Embryonic facial prominence (tissue), 1 donor: Measurements from ENCODE around the gene SLC25A43.

Experiments
- DNase-seq: peaks from one replicate; pipeline ENCODE4 v3.0.0-alpha.2; 2016; ENCODE audit errors: extremely low spot score

SLC25A43 gene

GRCh38 chrX:119500061-119500800 is 101.1 kb downstream of the SLC25A43 start:
- DNase-seq = no peak

DNA sequence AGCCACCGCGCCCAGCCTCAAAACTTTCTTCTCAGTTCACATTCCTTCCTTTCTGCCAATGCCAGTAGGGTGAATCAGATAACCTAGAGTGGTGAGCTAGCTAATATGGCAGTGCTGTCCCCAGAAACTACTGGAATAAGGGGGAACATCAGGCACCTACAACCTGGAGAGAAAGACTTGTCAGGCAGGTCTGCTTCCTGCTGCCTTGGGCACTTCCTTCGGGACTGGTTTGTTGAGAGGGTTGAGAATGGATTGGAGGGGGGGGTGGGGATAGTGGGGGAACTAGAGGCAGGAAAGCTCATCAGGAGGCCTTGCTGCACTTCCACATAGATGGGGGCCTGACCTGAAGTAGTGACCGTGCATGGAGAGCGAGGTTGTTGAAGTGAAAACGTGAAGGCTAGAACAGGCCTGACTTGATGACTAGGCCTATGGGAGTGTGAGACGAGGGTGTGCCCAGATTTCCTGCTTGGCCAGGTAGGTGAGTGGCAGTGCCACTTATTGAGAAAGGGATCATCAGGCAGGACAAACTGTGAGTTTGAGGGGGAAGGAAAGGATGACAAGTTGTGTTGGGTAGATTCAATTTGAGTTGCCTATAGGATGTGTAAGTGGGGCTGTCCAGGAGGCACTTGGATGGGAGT is 102.5 kb downstream of the SLC25A43 start:
- no peak for DNase-seq

- no peak for DNase-seq
These were observed 103.8 kb downstream of the SLC25A43 start for GRCh38 chrX:119502727-119503483.

DNA sequence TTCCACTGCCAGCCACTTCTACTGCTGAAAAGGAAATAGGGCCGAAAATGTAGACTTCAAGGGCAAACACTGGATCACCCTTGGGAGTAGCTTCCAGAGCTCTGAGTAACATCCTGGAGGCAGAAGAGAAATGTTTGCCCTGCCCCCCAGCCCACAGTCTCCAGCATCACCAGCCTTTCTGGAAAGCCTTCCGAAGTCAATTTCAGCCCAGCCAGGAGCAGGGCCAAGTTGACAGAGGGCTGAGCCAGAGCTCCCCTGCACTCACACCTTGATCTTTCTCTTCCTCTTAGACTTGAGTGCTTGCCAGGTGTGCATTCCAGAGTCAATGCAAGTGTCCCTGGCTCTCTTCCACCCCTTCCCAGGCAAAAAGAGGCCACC is 104.3 kb downstream of the SLC25A43 start:
- DNase-seq = no peak
